ENCODE measurements around the gene SPPL2C.

- TF ChIP-seq CTCF (IDR thresholded peaks at IDR 0.05) (no peak), POLR2AphosphoS5 (IDR thresholded peaks at IDR 0.05) (no peak)
These were observed 28.9 kb upstream of the SPPL2C start for GRCh38 chr17:45815752-45816151.

All from sigmoid colon (tissue), 4 donors.